ENCODE measurements around the gene GHSR.

Gene GHSR

DNA sequence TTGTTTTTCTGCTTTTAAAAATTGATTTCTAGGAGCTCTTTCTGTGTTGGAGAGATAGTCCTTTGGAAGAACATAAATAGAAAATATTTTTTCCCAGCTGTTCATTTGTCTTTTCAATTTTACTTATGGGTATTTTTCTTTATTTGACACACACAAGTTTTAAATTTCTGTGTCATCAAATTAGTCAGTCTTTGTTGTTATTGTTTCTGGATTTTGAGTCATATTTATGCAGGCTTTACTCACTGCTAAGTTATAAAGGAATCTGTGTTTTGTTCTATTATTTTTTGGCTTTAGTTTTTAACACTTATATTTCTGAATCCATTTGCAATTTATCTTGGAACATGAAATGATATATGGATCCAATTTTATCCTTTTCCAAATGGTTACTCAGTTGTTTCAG is 5.9 kb upstream of the GHSR start:
- no peak overlapping the region for H3K27ac ChIP-seq
- TF ChIP-seq ZFX (IDR thresholded peaks at IDR 0.05; ENCODE audit: borderline replicate concordance): no peak
- TF ChIP-seq, protein P1, sequence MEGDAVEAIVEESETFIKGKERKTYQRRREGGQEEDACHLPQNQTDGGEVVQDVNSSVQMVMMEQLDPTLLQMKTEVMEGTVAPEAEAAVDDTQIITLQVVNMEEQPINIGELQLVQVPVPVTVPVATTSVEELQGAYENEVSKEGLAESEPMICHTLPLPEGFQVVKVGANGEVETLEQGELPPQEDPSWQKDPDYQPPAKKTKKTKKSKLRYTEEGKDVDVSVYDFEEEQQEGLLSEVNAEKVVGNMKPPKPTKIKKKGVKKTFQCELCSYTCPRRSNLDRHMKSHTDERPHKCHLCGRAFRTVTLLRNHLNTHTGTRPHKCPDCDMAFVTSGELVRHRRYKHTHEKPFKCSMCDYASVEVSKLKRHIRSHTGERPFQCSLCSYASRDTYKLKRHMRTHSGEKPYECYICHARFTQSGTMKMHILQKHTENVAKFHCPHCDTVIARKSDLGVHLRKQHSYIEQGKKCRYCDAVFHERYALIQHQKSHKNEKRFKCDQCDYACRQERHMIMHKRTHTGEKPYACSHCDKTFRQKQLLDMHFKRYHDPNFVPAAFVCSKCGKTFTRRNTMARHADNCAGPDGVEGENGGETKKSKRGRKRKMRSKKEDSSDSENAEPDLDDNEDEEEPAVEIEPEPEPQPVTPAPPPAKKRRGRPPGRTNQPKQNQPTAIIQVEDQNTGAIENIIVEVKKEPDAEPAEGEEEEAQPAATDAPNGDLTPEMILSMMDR (IDR thresholded peaks at IDR 0.05): no peak

DNA sequence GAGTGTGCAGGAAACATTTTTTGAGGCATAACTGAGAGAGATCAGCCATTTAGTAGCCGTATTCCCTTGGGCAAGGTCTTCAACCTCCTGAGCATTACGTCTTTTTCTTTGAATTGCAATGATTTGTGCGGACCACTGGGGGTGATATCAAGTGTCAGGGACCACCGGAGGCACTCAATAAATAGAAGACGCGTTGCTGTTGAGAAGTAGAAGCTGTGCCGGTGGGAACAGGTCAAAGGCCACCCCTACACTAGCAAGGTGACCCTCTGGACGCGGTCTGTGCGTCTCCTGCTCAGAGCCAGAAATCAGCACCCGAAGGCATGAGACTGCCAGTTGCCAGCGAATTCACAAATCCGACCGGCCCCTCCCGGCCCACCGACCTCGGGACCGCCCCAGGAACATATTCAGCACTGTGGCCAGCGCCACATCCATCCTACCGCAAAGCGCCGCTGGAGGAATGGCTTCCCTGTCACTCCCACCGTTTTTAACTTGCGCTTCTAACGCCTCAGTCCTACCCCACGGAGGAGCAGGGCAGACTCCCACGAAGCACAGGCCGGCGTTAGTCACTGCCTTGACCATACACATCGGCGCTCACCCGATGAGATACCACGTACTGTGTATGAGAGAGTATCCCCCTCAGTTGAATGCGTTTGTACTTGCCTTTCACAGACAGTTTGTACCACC is 1.4 kb upstream of the GHSR start:
- no peak overlapping the region for H3K27ac ChIP-seq
- TF ChIP-seq, protein P1 (IDR thresholded peaks at IDR 0.05): peak; percentile 16; the same call in 1 of the 2 replicates
- TF ChIP-seq ZFX (IDR thresholded peaks at IDR 0.05; ENCODE audit: borderline replicate concordance): no peak

DNA sequence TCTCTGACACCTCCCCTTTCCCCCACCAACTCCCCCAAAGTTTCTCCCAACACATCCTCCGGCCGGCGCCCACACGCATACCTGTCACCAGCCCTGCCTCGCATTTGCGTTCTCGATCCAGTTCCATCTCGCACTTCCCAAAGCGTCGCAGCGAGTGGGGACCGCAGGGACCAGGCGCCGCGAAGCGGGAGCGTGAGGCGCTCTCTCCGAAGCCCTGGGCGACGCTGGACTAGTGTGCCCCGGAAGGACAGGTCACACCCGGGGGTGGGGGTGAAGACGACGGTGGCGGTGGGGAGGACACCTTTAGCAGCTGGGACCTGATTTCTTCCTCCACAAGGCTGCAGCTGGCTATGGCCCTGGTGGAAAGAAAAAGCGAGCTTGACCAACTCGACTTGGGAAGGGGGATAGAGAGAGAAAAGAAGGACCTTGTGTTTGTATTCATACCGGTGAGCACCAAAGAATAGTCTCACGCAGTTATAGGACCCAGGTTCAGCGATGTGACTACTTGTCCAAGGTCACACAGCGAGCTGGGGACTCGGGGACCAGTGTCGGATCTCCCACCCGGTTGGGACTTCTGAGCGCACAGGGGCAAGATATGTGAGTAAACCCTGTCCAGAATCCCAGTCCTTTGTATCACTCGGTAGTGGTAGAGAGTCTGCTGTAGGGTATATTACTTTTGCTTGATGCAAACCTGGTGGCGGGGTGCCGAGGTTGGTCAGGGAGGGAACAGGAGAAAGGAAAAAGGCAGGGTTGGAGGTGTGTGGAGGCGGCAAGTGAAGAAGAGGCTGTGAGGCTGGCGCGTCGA is 607 bp upstream of the GHSR start:
- TF ChIP-seq ZFX (IDR thresholded peaks at IDR 0.05; ENCODE audit: borderline replicate concordance): no peak
- TF ChIP-seq, protein P1 (IDR thresholded peaks at IDR 0.05): no peak
- no peak overlapping the region for H3K27ac ChIP-seq

DNA sequence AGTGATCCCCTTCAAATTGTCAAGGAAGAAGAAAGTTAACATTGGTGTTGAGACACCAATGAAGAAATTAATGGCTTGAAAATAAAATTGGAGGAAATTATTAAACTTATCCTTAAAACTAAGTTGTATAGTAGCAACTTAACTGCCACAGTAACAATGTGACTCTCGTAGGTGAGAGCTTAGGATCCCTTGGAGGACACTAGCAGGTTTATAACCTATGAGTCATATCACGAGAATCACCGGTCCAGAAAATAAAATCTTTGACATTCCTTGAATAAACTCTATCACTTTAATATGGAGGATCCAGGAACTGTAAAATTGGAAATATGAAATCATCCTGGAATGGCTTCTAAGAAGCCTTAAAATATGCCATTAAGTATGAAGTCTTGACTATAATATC is 2.1 kb downstream of the GHSR start:
- no peak overlapping the region for H3K27ac ChIP-seq
- TF ChIP-seq ZFX (IDR thresholded peaks at IDR 0.05; ENCODE audit: borderline replicate concordance): no peak
- TF ChIP-seq, protein P1 (IDR thresholded peaks at IDR 0.05): no peak

DNA sequence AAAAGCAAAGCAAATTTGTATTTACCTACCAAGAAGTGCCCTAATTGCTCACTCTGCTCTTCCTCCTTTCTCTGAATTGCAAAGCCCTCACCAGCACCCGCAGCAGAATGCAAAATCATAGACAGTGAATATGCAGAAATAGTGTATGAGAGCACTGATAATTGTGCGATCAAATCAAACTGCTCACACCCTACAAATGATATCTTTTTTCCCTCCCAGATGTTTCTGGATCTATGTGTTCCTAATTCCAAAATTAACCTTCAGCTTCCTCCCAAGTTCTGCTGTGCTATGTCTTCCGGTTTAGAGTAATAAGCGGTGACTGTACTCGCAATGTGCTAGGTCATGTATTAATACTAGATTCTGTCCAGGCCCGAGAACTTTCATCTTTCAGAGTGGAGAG is 3.4 kb downstream of the GHSR start:
- no peak overlapping the region for H3K27ac ChIP-seq
- TF ChIP-seq, protein P1 (IDR thresholded peaks at IDR 0.05): no peak

DNA sequence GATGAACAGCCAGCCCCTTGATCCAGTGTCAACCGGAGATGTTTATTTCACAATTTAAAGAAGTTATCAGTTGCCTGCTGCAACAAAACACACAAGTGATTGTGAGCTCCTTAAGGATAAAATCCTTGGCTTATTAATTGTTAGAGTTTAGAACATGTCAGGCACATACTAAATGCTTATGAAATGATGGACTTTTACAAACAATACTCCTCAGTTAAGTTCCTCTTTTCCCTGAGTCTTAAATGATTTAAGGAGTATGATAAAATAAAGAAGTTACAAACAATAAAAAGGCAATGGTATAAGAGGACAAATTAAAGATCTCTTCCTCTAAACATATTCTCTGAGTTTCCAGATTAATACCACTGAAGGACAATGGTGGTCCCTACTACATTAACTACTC is 5.7 kb downstream of the GHSR start:
- H3K27ac ChIP-seq: no peak overlapping the region
- no peak for TF ChIP-seq ZFX (IDR thresholded peaks at IDR 0.05; ENCODE audit: borderline replicate concordance)
- TF ChIP-seq, protein P1 (IDR thresholded peaks at IDR 0.05): no peak

DNA sequence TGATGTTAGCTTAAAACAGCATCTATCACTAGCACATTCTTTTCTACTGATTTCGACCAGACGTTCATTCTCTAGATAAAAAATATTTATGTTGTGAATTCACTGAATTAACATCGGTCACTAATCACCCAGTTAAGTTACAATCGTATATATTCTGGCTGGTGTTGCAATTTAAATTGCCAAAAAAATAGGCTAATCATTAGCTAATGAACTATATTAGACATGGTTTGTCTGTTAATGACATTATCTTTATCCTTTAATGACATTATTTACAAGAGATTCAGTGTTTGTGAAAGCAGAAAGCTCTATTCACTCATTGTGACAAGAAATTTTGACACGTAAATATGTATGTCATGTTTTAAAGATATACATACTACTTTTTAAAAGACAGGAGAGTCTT is 6.7 kb downstream of the GHSR start:
- TF ChIP-seq, protein P1 (IDR thresholded peaks at IDR 0.05): no peak
- no peak for TF ChIP-seq ZFX (IDR thresholded peaks at IDR 0.05; ENCODE audit: borderline replicate concordance)
- no peak overlapping the region for H3K27ac ChIP-seq
